CD14-positive monocyte (primary cell): Measurements from ENCODE around the gene FAM53B. TPM values are rescaled to one million over a fixed set of nuclear protein-coding genes. Genes with fewer than 3 reads are reported as not detected.

ENCODE experiments used
- DNase-seq, 3 donors: peaks; one replicate each; pipeline ENCODE4 v3.0.0-alpha.2; 2011 to 2022
- H2AFZ ChIP-seq: 2 replicates; pipeline ENCODE4 v1.6.0; 2012; ENCODE audit warnings: mild to moderate bottlenecking, low read depth, low read length, inconsistent platforms; ENCODE audit not compliant: insufficient read depth, poor library complexity, severe bottlenecking
- H3K27ac ChIP-seq, 2 donors: 1 replicate in 1 of 2; 2 replicates in 1 of 2; pipeline ENCODE4 v1.5.1; 2012 to 2013; ENCODE audit warnings: low read length in 2 of 2, control low read depth in 1 of 2, inconsistent platforms in 1 of 2, low read depth in 1 of 2, mild to moderate bottlenecking in 1 of 2
- H3K27me3 ChIP-seq, 2 donors: one replicate each; pipeline versions ENCODE4 v1.6.0 to v1.6.1; 2011 to 2013; ENCODE audit warnings: low read length in 2 of 2; ENCODE audit not compliant: control insufficient read depth in 2 of 2, insufficient read depth in 2 of 2
- H3K36me3 ChIP-seq, 2 donors: replicated peaks in 1 of 2; 1 replicate in 1 of 2; 2 replicates in 1 of 2; pipeline versions ENCODE4 v1.5.1 to v1.6.1; 2012 to 2013; ENCODE audit warnings: low read length in 2 of 2, control low read depth in 1 of 2, inconsistent platforms in 1 of 2, mild to moderate bottlenecking in 1 of 2; ENCODE audit not compliant: insufficient read depth in 2 of 2, control insufficient read depth in 1 of 2
- H3K4me1 ChIP-seq, 2 donors: 1 replicate in 1 of 2; 2 replicates in 1 of 2; pipeline versions ENCODE4 v1.5.1 to v1.6.1; 2012 to 2013; ENCODE audit warnings: low read length in 2 of 2, control low read depth in 1 of 2, inconsistent platforms in 1 of 2, mild to moderate bottlenecking in 1 of 2, moderate library complexity in 1 of 2; ENCODE audit not compliant: insufficient read depth in 2 of 2, control insufficient read depth in 1 of 2
- H3K4me2 ChIP-seq: replicated peaks from 2 replicates; pipeline ENCODE3; 2012; ENCODE audit warnings: low read length, moderate library complexity, mild to moderate bottlenecking; ENCODE audit not compliant: poor library complexity, severe bottlenecking; ENCODE audit errors: extremely low read depth
- H3K4me3 ChIP-seq, 3 experiments: fragments of 200-600 bp in 1 of 3; sonication (generic) in 1 of 3; replicated peaks in 1 of 3; 1 replicate in 2 of 3; 2 replicates in 1 of 3; pipeline ENCODE4 v1.5.1; 2011 to 2013; ENCODE audit warnings: low read length in 3 of 3, mild to moderate bottlenecking in 3 of 3, control low read depth in 2 of 3, low read depth in 2 of 3, inconsistent platforms in 1 of 3, moderate library complexity in 1 of 3
- H3K79me2 ChIP-seq: 2 replicates; pipeline ENCODE4 v1.6.0; 2012; ENCODE audit warnings: mild to moderate bottlenecking, control low read depth, inconsistent platforms, low read length, moderate library complexity; ENCODE audit not compliant: insufficient read depth
- H3K9ac ChIP-seq: 2 replicates; pipeline ENCODE4 v1.6.0; 2017; ENCODE audit warnings: low read length, mild to moderate bottlenecking; ENCODE audit not compliant: insufficient read depth, poor library complexity, severe bottlenecking
- H3K9me3 ChIP-seq, 2 donors: replicated peaks in 1 of 2; 1 replicate in 1 of 2; 2 replicates in 1 of 2; pipeline versions ENCODE4 v1.5.1 to v1.6.1; 2012 to 2013; ENCODE audit warnings: low read length in 2 of 2, control low read depth in 1 of 2; ENCODE audit not compliant: control insufficient read depth in 1 of 2, insufficient read depth in 1 of 2
- H4K20me1 ChIP-seq: 2 replicates; pipeline ENCODE4 v1.6.0; 2012; ENCODE audit warnings: mild to moderate bottlenecking, low read length, control low read depth, moderate library complexity; ENCODE audit not compliant: insufficient read depth
- H3K27ac Mint-ChIP-seq, 7 donors: one replicate each; pipeline ENCODE4 v1.8.0; 2020; ENCODE audit warnings: mild to moderate bottlenecking in 7 of 7, mixed read lengths in 7 of 7, moderate library complexity in 6 of 7, inconsistent platforms in 2 of 7
- H3K27me3 Mint-ChIP-seq, 3 donors: one replicate each; pipeline ENCODE4 v1.8.0; 2021 to 2022; ENCODE audit warnings: low read depth in 3 of 3, mild to moderate bottlenecking in 3 of 3, mixed read lengths in 3 of 3, moderate library complexity in 3 of 3, inconsistent platforms in 1 of 3
- H3K36me3 Mint-ChIP-seq, 2 donors: one replicate each; pipeline ENCODE4 v1.8.0; 2020; ENCODE audit warnings: mixed read lengths in 2 of 2, inconsistent platforms in 1 of 2, mild to moderate bottlenecking in 1 of 2
- H3K4me1 Mint-ChIP-seq: one replicate; pipeline ENCODE4 v1.8.0; 2020; ENCODE audit warnings: mild to moderate bottlenecking, mixed read lengths
- H3K4me3 Mint-ChIP-seq, 2 donors: one replicate each; pipeline ENCODE4 v1.8.0; 2020; ENCODE audit warnings: mild to moderate bottlenecking in 2 of 2, mixed read lengths in 2 of 2, moderate library complexity in 1 of 2
- H3K9me3 Mint-ChIP-seq, 7 donors: one replicate each; pipeline ENCODE4 v1.8.0; 2020 to 2022; ENCODE audit warnings: mixed read lengths in 7 of 7, mild to moderate bottlenecking in 6 of 7, moderate library complexity in 6 of 7, inconsistent platforms in 2 of 7
- WGBS: methylation state at CpG from one replicate; pipeline ENCODE4 v1.1.5; 2013; ENCODE audit warnings: missing lambda C conversion rate; ENCODE audit not compliant: insufficient coverage; 5-methylcytosine and 5-hydroxymethylcytosine counted together
- intact Hi-C, 2 donors: fragments of 100-400 bp; cut with micrococcal nuclease; formaldehyde crosslinking; loops; one replicate each; pipeline versions ENCODE4 v1.15.0 to v1.15.1; 2023
- polyA plus RNA-seq, 3 donors: library from polyadenylated mRNA; depleted of rRNA in 1 of 3; unstranded in 2 of 3; stranded (reverse) in 1 of 3; fragments of 300-500 nt in 2 of 3; fragments of >200 nt in 1 of 3; fragmentation: Illumina TruSeq in 2 of 3; gene quantifications; 1 replicate in 2 of 3; 2 replicates in 1 of 3; pipeline ENCODE4 v1.2.3, GENCODE V29; 2012 to 2021
- TF ChIP-seq, protein P1 (sequence below): fragments of 200-600 bp; IDR thresholded peaks from one replicate; pipeline ENCODE4 v1.8.0; 2022; ENCODE audit warnings: antibody characterized with exemption, mild to moderate bottlenecking

Gene FAM53B
- polyA plus RNA-seq, 3 donors, result 5.8 to 23.3 (median 12.6) TPM

DNA sequence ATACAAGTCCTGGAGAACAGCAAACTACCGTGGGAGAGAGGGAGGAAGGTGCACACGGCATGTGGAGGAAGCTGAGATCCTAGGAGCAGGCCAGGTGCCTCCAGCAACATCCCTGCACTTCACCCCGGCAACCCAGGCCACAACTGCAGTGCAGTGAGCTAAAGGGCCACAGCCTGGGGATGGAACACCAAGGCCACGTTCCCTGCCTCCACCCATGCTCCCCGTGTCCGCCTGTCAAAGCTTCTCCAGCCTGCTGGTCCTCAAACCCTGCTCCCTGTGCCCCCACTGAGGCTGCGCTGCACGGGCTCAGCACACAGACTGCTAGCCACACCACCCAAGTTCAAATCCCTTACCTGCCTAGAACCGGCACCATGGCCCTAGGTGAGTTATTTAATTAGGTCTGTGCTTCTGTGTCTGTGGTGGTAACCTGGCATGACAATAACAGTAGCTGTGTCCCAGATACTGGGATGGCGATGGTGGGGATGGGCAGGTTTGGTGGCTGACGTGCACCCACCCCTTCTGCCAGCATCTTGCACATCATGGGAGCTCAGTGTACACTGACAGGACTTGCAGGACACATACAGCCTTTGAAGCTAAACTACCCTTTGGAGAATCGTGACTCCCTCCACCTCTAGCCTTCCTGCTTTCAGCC, 85.5 kb downstream of the FAM53B start:
- H3K79me2 ChIP-seq, result peaks cover 89% of the 10 kb centered on the region
- H2AFZ ChIP-seq, result no peak overlapping the region
- intact Hi-C loops, result no loop called here
- peaks cover 9 to 51% of the 10 kb centered on the region in 2 donors for H3K36me3 ChIP-seq
- peaks cover 54 to 68% of the 10 kb centered on the region in 2 donors for H3K36me3 Mint-ChIP-seq
- H3K9ac ChIP-seq, result no peak overlapping the region
- H4K20me1 ChIP-seq, result peaks cover 93% of the 10 kb centered on the region
- 97% methylated on average over 6 of the region's 12 CpGs for WGBS
- peak overlapping the region in 1 of 2 donors; percentile 52 for H3K27ac ChIP-seq
- H3K9me3 Mint-ChIP-seq, result no peaks in the 10 kb centered on the region
- H3K4me1 ChIP-seq, result peaks cover 21 to 34% of the 10 kb centered on the region in 2 donors
- no peaks in the 10 kb centered on the region for H3K9me3 ChIP-seq
- DNase-seq, result no peak
- H3K4me3 ChIP-seq, result no peak overlapping the region
- H3K27ac Mint-ChIP-seq, result peak overlapping the region in 5 of 7 donors; percentile 21 to 81 (median 57)
- TF ChIP-seq, protein P1, sequence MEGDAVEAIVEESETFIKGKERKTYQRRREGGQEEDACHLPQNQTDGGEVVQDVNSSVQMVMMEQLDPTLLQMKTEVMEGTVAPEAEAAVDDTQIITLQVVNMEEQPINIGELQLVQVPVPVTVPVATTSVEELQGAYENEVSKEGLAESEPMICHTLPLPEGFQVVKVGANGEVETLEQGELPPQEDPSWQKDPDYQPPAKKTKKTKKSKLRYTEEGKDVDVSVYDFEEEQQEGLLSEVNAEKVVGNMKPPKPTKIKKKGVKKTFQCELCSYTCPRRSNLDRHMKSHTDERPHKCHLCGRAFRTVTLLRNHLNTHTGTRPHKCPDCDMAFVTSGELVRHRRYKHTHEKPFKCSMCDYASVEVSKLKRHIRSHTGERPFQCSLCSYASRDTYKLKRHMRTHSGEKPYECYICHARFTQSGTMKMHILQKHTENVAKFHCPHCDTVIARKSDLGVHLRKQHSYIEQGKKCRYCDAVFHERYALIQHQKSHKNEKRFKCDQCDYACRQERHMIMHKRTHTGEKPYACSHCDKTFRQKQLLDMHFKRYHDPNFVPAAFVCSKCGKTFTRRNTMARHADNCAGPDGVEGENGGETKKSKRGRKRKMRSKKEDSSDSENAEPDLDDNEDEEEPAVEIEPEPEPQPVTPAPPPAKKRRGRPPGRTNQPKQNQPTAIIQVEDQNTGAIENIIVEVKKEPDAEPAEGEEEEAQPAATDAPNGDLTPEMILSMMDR, result no peak
- H3K27me3 ChIP-seq, result no peaks in the 10 kb centered on the region
- no peak overlapping the region for H3K4me2 ChIP-seq
- H3K4me1 Mint-ChIP-seq, result peaks cover 55% of the 10 kb centered on the region
- H3K4me3 Mint-ChIP-seq, result no peak overlapping the region
- H3K27me3 Mint-ChIP-seq, result peaks cover 0 to 2% (median 0%) of the 10 kb centered on the region in 3 donors

DNA sequence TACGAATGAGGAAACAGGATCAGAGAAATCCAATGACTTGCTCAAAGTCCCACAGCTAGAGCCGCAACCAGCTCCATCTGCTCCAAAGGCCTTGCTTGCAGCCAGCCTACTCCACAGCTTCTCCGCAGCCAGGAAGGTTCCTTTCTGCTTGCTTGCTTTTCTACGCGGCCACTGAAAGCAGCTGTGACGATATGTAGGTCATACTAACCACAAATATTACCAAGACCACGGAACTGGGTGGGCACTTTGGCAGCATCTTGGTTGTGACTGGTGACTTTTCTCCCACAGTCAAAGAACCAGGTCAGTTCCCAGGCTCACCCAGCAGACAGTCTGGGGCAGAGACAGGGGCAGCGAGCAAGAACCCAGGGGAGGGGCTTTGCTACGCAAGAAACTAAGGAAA, 86.4 kb downstream of the FAM53B start:
- 39% methylated on average over 6 of the region's 9 CpGs for WGBS
- H3K36me3 ChIP-seq, result peaks cover 7 to 51% of the 10 kb centered on the region in 2 donors
- peaks cover 0 to 2% (median 0%) of the 10 kb centered on the region in 3 donors for H3K27me3 Mint-ChIP-seq
- peaks cover 21 to 34% of the 10 kb centered on the region in 2 donors for H3K4me1 ChIP-seq
- H3K27ac Mint-ChIP-seq, result peak overlapping the region in 6 of 7 donors; percentile 14 to 81 (median 66)
- H2AFZ ChIP-seq, result no peak overlapping the region
- H3K9ac ChIP-seq, result no peak overlapping the region
- intact Hi-C loops, result no loop called here
- H3K36me3 Mint-ChIP-seq, result peaks cover 45 to 68% of the 10 kb centered on the region in 2 donors
- no peaks in the 10 kb centered on the region for H3K27me3 ChIP-seq
- no peak for DNase-seq
- H3K9me3 Mint-ChIP-seq, result no peaks in the 10 kb centered on the region
- H3K4me1 Mint-ChIP-seq, result peaks cover 60% of the 10 kb centered on the region
- no peak overlapping the region for H3K4me3 ChIP-seq
- H3K9me3 ChIP-seq, result no peaks in the 10 kb centered on the region
- H3K27ac ChIP-seq, result peak overlapping the region; percentile 7 to 52
- no peak overlapping the region for H3K4me2 ChIP-seq
- peaks cover 89% of the 10 kb centered on the region for H3K79me2 ChIP-seq
- TF ChIP-seq, protein P1, result no peak
- peak overlapping the region in 1 of 2 donors; percentile 47 for H3K4me3 Mint-ChIP-seq
- peaks cover 87% of the 10 kb centered on the region for H4K20me1 ChIP-seq
